SK-N-SH treated with all-trans-retinoic acid at 6 μM for 48 hours (cell line): ENCODE measurements around the gene CTIF.

Source experiments
- ATAC-seq: fragments of 200-7000 bp; cut with Tn5 transposase; 3 replicates; pipeline ENCODE4 v1.9.1; 2020; ENCODE audit warnings: mild to moderate bottlenecking, moderate library complexity
- ARNTL ChIP-seq: fragments of 450-650 bp; formaldehyde crosslinking; IDR thresholded peaks from 2 replicates; pipeline ENCODE4 v1.5.0; 2020; ENCODE audit warnings: low read depth, mild to moderate bottlenecking, moderate library complexity, borderline replicate concordance
- BACH2 ChIP-seq: fragments of 250-450 bp; sonication (Bioruptor Pico); IDR thresholded peaks from 2 replicates; pipeline ENCODE4 v1.9.0; 2021; ENCODE audit warnings: mild to moderate bottlenecking, borderline replicate concordance
- CSDC2 ChIP-seq: fragments of 250-450 bp; sonication (Bioruptor Pico); IDR thresholded peaks from 2 replicates; pipeline ENCODE4 v1.5.0; 2020; ENCODE audit warnings: mild to moderate bottlenecking, moderate library complexity
- CSRNP3 ChIP-seq: fragments of 250-450 bp; sonication (Bioruptor Pico); IDR thresholded peaks from 2 replicates; pipeline ENCODE4 v1.5.1; 2021; ENCODE audit warnings: mild to moderate bottlenecking, moderate library complexity
- ISL1 ChIP-seq: fragments of 250-450 bp; sonication (Bioruptor Pico); IDR thresholded peaks from 2 replicates; pipeline ENCODE4 v2.1.2; 2022; ENCODE audit warnings: mild to moderate bottlenecking, moderate library complexity
- OSR1 ChIP-seq: fragments of 250-450 bp; sonication (Bioruptor Pico); IDR thresholded peaks from 2 replicates; pipeline ENCODE4 v1.8.0; 2022; ENCODE audit warnings: moderate library complexity, mild to moderate bottlenecking, inconsistent platforms
- PPARA ChIP-seq: fragments of 250-450 bp; sonication (Bioruptor Pico); IDR thresholded peaks from 2 replicates; pipeline ENCODE4 v1.5.0; 2020; ENCODE audit warnings: mild to moderate bottlenecking, borderline replicate concordance
- RARB ChIP-seq: fragments of 250-450 bp; sonication (Bioruptor Pico); IDR thresholded peaks from 2 replicates; pipeline ENCODE4 v1.8.0; 2021; ENCODE audit warnings: mild to moderate bottlenecking, moderate library complexity
- SNAI2 ChIP-seq: fragments of 250-450 bp; sonication (Bioruptor Pico); IDR thresholded peaks from 2 replicates; pipeline ENCODE4 v1.5.0; 2020; ENCODE audit warnings: mild to moderate bottlenecking, moderate library complexity
- TOX ChIP-seq: fragments of 250-450 bp; sonication (Bioruptor Pico); IDR thresholded peaks from 2 replicates; pipeline ENCODE4 v1.8.0; 2021; ENCODE audit warnings: mild to moderate bottlenecking, moderate library complexity, borderline replicate concordance
- TSHZ2 ChIP-seq: fragments of 250-450 bp; sonication (Bioruptor Pico); IDR thresholded peaks from 2 replicates; pipeline ENCODE4 v1.5.0; 2020; ENCODE audit warnings: mild to moderate bottlenecking, moderate library complexity
- ZC3H10 ChIP-seq: fragments of 250-450 bp; sonication (Bioruptor Pico); IDR thresholded peaks from 2 replicates; pipeline ENCODE4 v1.5.1; 2021; ENCODE audit warnings: mild to moderate bottlenecking, moderate library complexity
- ZFP3 ChIP-seq: fragments of 250-450 bp; sonication (Bioruptor Pico); IDR thresholded peaks from 2 replicates; pipeline ENCODE4 v1.5.0; 2020; ENCODE audit warnings: mild to moderate bottlenecking, moderate library complexity
- ZFP30 ChIP-seq: fragments of 450-650 bp; formaldehyde crosslinking; IDR thresholded peaks from 2 replicates; pipeline ENCODE4 v1.5.0; 2022; ENCODE audit warnings: mild to moderate bottlenecking, moderate library complexity
- ZNF565 ChIP-seq: fragments of 450-650 bp; formaldehyde crosslinking; conservative IDR thresholded peaks from 2 replicates; pipeline ENCODE4 v1.5.0; 2020; ENCODE audit warnings: low read depth, mild to moderate bottlenecking, moderate library complexity
- ZNF70 ChIP-seq: fragments of 450-650 bp; formaldehyde crosslinking; IDR thresholded peaks from 2 replicates; pipeline ENCODE4 v1.5.0; 2020; ENCODE audit warnings: mild to moderate bottlenecking, moderate library complexity
- ZNF8 ChIP-seq: fragments of 450-650 bp; formaldehyde crosslinking; IDR thresholded peaks from 2 replicates; pipeline ENCODE4 v1.5.0; 2020; ENCODE audit warnings: mild to moderate bottlenecking, moderate library complexity
- TF ChIP-seq, protein P1 (sequence below): fragments of 250-450 bp; sonication (Bioruptor Pico); IDR thresholded peaks from 2 replicates; pipeline ENCODE4 v1.5.1; 2020; ENCODE audit warnings: low read depth, mild to moderate bottlenecking, moderate library complexity
- TF ChIP-seq, protein P2 (sequence below): fragments of 250-450 bp; sonication (Bioruptor Pico); IDR thresholded peaks from 2 replicates; pipeline ENCODE4 v1.8.0; 2021; ENCODE audit warnings: low read depth, mild to moderate bottlenecking, moderate library complexity, borderline replicate concordance
- TF ChIP-seq, protein P3 (sequence below): fragments of 250-450 bp; sonication (Bioruptor Pico); IDR thresholded peaks from 2 replicates; pipeline ENCODE4 v1.8.0; 2020; ENCODE audit warnings: mild to moderate bottlenecking, moderate library complexity, borderline replicate concordance

CTIF gene

GRCh38 chr18:48580066-48580465 lies 41.2 kb downstream of the CTIF start (continued):
- TF ChIP-seq TSHZ2 (CRISPR knock-in tag) (no peak), ARNTL (no peak), TOX (CRISPR knock-in tag) (no peak), ISL1 (CRISPR knock-in tag) (no peak), RARB (CRISPR knock-in tag) (no peak), PPARA (CRISPR knock-in tag) (no peak)

DNA sequence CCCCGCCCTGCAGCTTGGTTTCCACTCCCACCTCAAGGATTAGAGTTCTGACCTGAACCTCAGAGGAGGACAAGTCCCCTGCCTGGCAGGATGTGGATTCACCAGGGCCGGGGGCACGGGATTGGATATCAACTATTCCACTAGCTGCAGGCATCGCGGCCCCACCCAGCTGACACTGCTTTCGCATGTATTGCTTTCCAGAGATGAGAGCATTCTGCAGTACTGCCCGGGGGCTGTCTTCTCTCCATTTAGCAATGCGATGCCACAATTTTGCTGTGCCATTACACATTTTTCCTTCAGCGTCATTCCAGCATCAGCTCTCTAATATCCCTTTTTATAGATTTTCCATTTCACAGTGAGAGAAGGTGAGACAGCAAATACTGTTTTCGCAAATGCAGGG lies 42.0 kb downstream of the CTIF start:
- no peak for ATAC-seq
- no peak for TF ChIP-seq CSRNP3 (CRISPR knock-in tag)
- TF ChIP-seq ZNF565: no peak
- TF ChIP-seq TOX (CRISPR knock-in tag): no peak
- no peak for TF ChIP-seq BACH2 (CRISPR knock-in tag)
- TF ChIP-seq ZNF8: no peak
- TF ChIP-seq, protein P1, sequence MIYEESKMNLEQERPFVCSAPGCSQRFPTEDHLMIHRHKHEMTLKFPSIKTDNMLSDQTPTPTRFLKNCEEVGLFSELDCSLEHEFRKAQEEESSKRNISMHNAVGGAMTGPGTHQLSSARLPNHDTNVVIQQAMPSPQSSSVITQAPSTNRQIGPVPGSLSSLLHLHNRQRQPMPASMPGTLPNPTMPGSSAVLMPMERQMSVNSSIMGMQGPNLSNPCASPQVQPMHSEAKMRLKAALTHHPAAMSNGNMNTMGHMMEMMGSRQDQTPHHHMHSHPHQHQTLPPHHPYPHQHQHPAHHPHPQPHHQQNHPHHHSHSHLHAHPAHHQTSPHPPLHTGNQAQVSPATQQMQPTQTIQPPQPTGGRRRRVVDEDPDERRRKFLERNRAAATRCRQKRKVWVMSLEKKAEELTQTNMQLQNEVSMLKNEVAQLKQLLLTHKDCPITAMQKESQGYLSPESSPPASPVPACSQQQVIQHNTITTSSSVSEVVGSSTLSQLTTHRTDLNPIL (CRISPR knock-in tag): no peak
- TF ChIP-seq ZNF70: no peak
- TF ChIP-seq, protein P2, sequence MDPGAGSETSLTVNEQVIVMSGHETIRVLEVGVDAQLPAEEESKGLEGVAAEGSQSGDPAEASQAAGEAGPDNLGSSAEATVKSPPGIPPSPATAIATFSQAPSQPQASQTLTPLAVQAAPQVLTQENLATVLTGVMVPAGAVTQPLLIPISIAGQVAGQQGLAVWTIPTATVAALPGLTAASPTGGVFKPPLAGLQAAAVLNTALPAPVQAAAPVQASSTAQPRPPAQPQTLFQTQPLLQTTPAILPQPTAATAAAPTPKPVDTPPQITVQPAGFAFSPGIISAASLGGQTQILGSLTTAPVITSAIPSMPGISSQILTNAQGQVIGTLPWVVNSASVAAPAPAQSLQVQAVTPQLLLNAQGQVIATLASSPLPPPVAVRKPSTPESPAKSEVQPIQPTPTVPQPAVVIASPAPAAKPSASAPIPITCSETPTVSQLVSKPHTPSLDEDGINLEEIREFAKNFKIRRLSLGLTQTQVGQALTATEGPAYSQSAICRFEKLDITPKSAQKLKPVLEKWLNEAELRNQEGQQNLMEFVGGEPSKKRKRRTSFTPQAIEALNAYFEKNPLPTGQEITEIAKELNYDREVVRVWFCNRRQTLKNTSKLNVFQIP (CRISPR knock-in tag): no peak
- no peak for TF ChIP-seq SNAI2 (CRISPR knock-in tag)
- no peak for TF ChIP-seq ZC3H10 (CRISPR knock-in tag)
- no peak for TF ChIP-seq ZFP3 (CRISPR knock-in tag)
- TF ChIP-seq, protein P3, sequence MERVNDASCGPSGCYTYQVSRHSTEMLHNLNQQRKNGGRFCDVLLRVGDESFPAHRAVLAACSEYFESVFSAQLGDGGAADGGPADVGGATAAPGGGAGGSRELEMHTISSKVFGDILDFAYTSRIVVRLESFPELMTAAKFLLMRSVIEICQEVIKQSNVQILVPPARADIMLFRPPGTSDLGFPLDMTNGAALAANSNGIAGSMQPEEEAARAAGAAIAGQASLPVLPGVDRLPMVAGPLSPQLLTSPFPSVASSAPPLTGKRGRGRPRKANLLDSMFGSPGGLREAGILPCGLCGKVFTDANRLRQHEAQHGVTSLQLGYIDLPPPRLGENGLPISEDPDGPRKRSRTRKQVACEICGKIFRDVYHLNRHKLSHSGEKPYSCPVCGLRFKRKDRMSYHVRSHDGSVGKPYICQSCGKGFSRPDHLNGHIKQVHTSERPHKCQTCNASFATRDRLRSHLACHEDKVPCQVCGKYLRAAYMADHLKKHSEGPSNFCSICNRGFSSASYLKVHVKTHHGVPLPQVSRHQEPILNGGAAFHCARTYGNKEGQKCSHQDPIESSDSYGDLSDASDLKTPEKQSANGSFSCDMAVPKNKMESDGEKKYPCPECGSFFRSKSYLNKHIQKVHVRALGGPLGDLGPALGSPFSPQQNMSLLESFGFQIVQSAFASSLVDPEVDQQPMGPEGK (CRISPR knock-in tag): no peak
- no peak for TF ChIP-seq OSR1
- TF ChIP-seq CSDC2: no peak
- TF ChIP-seq ARNTL: no peak
- TF ChIP-seq ISL1 (CRISPR knock-in tag): no peak
- TF ChIP-seq RARB (CRISPR knock-in tag): no peak
- TF ChIP-seq ZFP30 (CRISPR knock-in tag): no peak
- no peak for TF ChIP-seq TSHZ2 (CRISPR knock-in tag)
- no peak for TF ChIP-seq PPARA (CRISPR knock-in tag)
- TF ChIP-seq, all 23 proteins: peak for 0
